Measurements from ENCODE around the gene MSH2.
A peak's percentile ranks its signal among the peaks of the same experiment; 100 is the strongest.

The MSH2 gene

GRCh38 chr2:47508641-47509040 lies 105.7 kb downstream of the MSH2 start:
- DNase-seq (ENCODE audit: low spot score) = no peak

GRCh38 chr2:47509250-47509649 lies 106.3 kb downstream of the MSH2 start:
- no peak for DNase-seq (ENCODE audit: low spot score)

GRCh38 chr2:47509821-47510385 lies 106.9 kb downstream of the MSH2 start:
- no peak for DNase-seq (ENCODE audit: low spot score)

- no peak for DNase-seq (ENCODE audit: low spot score)
These were observed 107.8 kb downstream of the MSH2 start for GRCh38 chr2:47510745-47511144.

GRCh38 chr2:47512581-47513083 lies 109.7 kb downstream of the MSH2 start:
- no peak for DNase-seq (ENCODE audit: low spot score)

- no peak for DNase-seq (ENCODE audit: low spot score)
These were observed 111.1 kb downstream of the MSH2 start for GRCh38 chr2:47513981-47514520.

- no peak for DNase-seq (ENCODE audit: low spot score)
These were observed 113.6 kb downstream of the MSH2 start for GRCh38 chr2:47516360-47517104.

- DNase-seq (ENCODE audit: low spot score) = no peak
These were observed 115.7 kb downstream of the MSH2 start for GRCh38 chr2:47518497-47519146.

GRCh38 chr2:47519147-47519537 lies 116.2 kb downstream of the MSH2 start:
- DNase-seq (ENCODE audit: low spot score) = no peak

- DNase-seq (ENCODE audit: low spot score) = no peak
These were observed 116.8 kb downstream of the MSH2 start for GRCh38 chr2:47519604-47520301.

- DNase-seq (ENCODE audit: low spot score) = no peak
These were observed 117.3 kb downstream of the MSH2 start for GRCh38 chr2:47520302-47520630.

GRCh38 chr2:47520825-47521665 lies 118.1 kb downstream of the MSH2 start:
- DNase-seq (ENCODE audit: low spot score) = peak; percentile 73

GRCh38 chr2:47521666-47522285 lies 118.8 kb downstream of the MSH2 start:
- DNase-seq (ENCODE audit: low spot score) = no peak

GRCh38 chr2:47525167-47525566 lies 122.2 kb downstream of the MSH2 start:
- DNase-seq (ENCODE audit: low spot score) = no peak

- no peak for DNase-seq (ENCODE audit: low spot score)
These were observed 125.5 kb downstream of the MSH2 start for GRCh38 chr2:47528455-47528854.

- no peak for DNase-seq (ENCODE audit: low spot score)
These were observed 125.9 kb downstream of the MSH2 start for GRCh38 chr2:47528874-47529273.

- no peak for DNase-seq (ENCODE audit: low spot score)
These were observed 127.3 kb downstream of the MSH2 start for GRCh38 chr2:47530105-47530760.

GRCh38 chr2:47531378-47532042 lies 128.6 kb downstream of the MSH2 start:
- DNase-seq (ENCODE audit: low spot score) = no peak
